ENCODE data around the gene CDNF.

Gene CDNF

GRCh38 chr10:14775656-14776055 is 62.2 kb downstream of the CDNF start:
- no peak overlapping the region for H3K4me3 ChIP-seq (ENCODE audit: low read depth, low read length)
- TF ChIP-seq, protein P1, sequence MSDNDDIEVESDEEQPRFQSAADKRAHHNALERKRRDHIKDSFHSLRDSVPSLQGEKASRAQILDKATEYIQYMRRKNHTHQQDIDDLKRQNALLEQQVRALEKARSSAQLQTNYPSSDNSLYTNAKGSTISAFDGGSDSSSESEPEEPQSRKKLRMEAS (IDR thresholded peaks at IDR 0.05; ENCODE audit: low read depth, low read length) = no peak
- no peak for TF ChIP-seq POLR2A (IDR thresholded peaks at IDR 0.05; ENCODE audit: extremely low read depth, insufficient read length)
- no peak for DNase-seq (ENCODE audit: low read depth)

GRCh38 chr10:14774797-14775196 is 63.0 kb downstream of the CDNF start, which contains the start of gene FAM107B:
TSS of gene FAM107B (minus strand) at chr10:14774897. CDS start at chr10:14774663, 234 bp downstream.
- no peak for DNase-seq (ENCODE audit: low read depth)
- no peak within 1 kb of the TSS for H3K4me3 ChIP-seq (ENCODE audit: low read depth, low read length)
- TF ChIP-seq POLR2A (IDR thresholded peaks at IDR 0.05; ENCODE audit: extremely low read depth, insufficient read length) (no peak), MYC (IDR thresholded peaks at IDR 0.05; ENCODE audit: low read depth, low read length) (no peak)
- TF ChIP-seq, protein P1 (IDR thresholded peaks at IDR 0.05; ENCODE audit: low read depth, low read length) = no peak
- TF ChIP-seq, protein P2, sequence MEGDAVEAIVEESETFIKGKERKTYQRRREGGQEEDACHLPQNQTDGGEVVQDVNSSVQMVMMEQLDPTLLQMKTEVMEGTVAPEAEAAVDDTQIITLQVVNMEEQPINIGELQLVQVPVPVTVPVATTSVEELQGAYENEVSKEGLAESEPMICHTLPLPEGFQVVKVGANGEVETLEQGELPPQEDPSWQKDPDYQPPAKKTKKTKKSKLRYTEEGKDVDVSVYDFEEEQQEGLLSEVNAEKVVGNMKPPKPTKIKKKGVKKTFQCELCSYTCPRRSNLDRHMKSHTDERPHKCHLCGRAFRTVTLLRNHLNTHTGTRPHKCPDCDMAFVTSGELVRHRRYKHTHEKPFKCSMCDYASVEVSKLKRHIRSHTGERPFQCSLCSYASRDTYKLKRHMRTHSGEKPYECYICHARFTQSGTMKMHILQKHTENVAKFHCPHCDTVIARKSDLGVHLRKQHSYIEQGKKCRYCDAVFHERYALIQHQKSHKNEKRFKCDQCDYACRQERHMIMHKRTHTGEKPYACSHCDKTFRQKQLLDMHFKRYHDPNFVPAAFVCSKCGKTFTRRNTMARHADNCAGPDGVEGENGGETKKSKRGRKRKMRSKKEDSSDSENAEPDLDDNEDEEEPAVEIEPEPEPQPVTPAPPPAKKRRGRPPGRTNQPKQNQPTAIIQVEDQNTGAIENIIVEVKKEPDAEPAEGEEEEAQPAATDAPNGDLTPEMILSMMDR (IDR thresholded peaks at IDR 0.05; ENCODE audit: low read depth, low read length) = no peak

DNA sequence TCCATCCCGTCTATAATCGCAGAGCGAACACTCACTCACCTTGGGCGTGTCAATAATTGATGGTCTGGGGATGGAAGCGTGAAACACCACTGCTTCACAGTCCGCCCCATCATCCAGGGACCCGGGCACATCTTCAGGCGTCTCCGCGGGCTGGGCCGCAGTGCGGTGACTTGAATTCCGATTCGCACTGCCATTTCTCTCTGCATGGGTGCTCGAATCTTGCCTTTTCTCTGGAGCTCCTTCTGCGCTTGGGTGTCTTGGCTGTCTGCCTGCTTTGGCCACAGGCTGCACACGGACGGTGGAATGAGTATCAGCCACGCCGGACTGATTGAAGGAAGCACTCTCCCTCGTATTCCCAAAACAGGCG is 63.6 kb downstream of the CDNF start:
- TF ChIP-seq, protein P1 (IDR thresholded peaks at IDR 0.05; ENCODE audit: low read depth, low read length) = no peak
- TF ChIP-seq, protein P2 (IDR thresholded peaks at IDR 0.05; ENCODE audit: low read depth, low read length) = no peak
- TF ChIP-seq POLR2A (IDR thresholded peaks at IDR 0.05; ENCODE audit: extremely low read depth, insufficient read length) = no peak
- TF ChIP-seq MYC (IDR thresholded peaks at IDR 0.05; ENCODE audit: low read depth, low read length) = no peak
- no peak for DNase-seq (ENCODE audit: low read depth)
- H3K4me3 ChIP-seq (ENCODE audit: low read depth, low read length) = no peak overlapping the region

DNA sequence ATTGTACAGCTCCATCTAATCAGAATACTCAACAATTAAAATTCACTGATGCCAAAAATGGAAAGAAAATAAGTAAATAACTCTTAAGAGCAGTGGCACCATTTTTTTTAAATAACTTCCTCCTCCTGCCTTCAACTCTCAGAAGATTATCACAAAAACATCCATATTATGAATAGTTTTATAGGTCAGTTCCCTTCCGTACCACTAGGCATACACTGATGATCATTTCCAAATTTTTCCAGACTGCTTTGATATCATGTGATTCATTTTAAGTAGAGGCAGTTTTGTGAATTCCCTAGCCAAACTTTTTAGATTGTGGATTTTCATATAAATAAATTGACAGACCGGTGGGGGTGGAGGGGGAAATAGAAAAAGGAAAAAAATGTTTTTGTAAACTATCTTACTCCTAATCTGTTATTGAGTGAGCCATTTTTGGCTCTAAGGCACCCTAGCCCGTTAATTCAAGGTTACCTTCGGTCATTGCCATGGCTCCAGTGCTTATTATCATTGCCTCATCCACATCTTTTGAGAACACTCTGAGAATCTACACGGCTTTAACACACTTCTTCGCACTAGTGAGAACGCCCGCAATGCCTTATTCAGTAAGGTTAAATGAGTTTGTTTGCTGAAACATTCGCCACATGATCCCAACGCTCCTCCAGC is 64.2 kb downstream of the CDNF start:
- DNase-seq (ENCODE audit: low read depth) = no peak
- TF ChIP-seq POLR2A (IDR thresholded peaks at IDR 0.05; ENCODE audit: extremely low read depth, insufficient read length) (no peak), MYC (IDR thresholded peaks at IDR 0.05; ENCODE audit: low read depth, low read length) (no peak)
- TF ChIP-seq, protein P1 (IDR thresholded peaks at IDR 0.05; ENCODE audit: low read depth, low read length) = no peak
- TF ChIP-seq, protein P2 (IDR thresholded peaks at IDR 0.05; ENCODE audit: low read depth, low read length) = no peak
- H3K4me3 ChIP-seq (ENCODE audit: low read depth, low read length) = no peak overlapping the region

GRCh38 chr10:14772399-14772798 is 65.4 kb downstream of the CDNF start:
- DNase-seq (ENCODE audit: low read depth) = no peak
- no peak overlapping the region for H3K4me3 ChIP-seq (ENCODE audit: low read depth, low read length)
- TF ChIP-seq MYC (IDR thresholded peaks at IDR 0.05; ENCODE audit: low read depth, low read length) (no peak), POLR2A (IDR thresholded peaks at IDR 0.05; ENCODE audit: extremely low read depth, insufficient read length) (no peak)
- TF ChIP-seq, protein P1 (IDR thresholded peaks at IDR 0.05; ENCODE audit: low read depth, low read length) = no peak
- TF ChIP-seq, protein P2 (IDR thresholded peaks at IDR 0.05; ENCODE audit: low read depth, low read length) = no peak

- no peak for DNase-seq (ENCODE audit: low read depth)
- TF ChIP-seq, protein P2 (IDR thresholded peaks at IDR 0.05; ENCODE audit: low read depth, low read length) = no peak
- TF ChIP-seq POLR2A (IDR thresholded peaks at IDR 0.05; ENCODE audit: extremely low read depth, insufficient read length) (no peak), MYC (IDR thresholded peaks at IDR 0.05; ENCODE audit: low read depth, low read length) (no peak)
- TF ChIP-seq, protein P1 (IDR thresholded peaks at IDR 0.05; ENCODE audit: low read depth, low read length) = no peak
- no peak overlapping the region for H3K4me3 ChIP-seq (ENCODE audit: low read depth, low read length)
Measured at GRCh38 chr10:14770927-14771326, 66.9 kb downstream of the CDNF start.
